H9 (cell line): ENCODE results near the gene CNRIP1. TPM values are rescaled to one million over a fixed set of nuclear protein-coding genes. Genes with fewer than 3 reads are reported as not detected.

Experiments
- DNase-seq: peaks from one replicate; pipeline ENCODE4 v3.0.0-alpha.2; 2017
- H2AFZ ChIP-seq: one replicate; pipeline ENCODE4 v1.6.1; 2013; ENCODE audit warnings: mild to moderate bottlenecking, low read length, control low read depth, moderate library complexity
- H2AK5ac ChIP-seq: 2 replicates; pipeline ENCODE4 v1.6.1; 2013; ENCODE audit warnings: low read length, control low read depth, mixed read lengths; ENCODE audit not compliant: insufficient read length
- H2BK120ac ChIP-seq: one replicate; pipeline ENCODE4 v1.6.1; 2013; ENCODE audit warnings: low read depth, mild to moderate bottlenecking, low read length, control low read depth, inconsistent platforms; ENCODE audit not compliant: poor library complexity, severe bottlenecking
- H2BK12ac ChIP-seq: 2 replicates; pipeline ENCODE4 v1.6.1; 2013; ENCODE audit warnings: low read length, control low read depth, mixed read lengths, low read depth; ENCODE audit not compliant: insufficient read length
- H2BK15ac ChIP-seq: 2 replicates; pipeline ENCODE4 v1.6.1; 2013; ENCODE audit warnings: low read depth, low read length, control low read depth
- H2BK20ac ChIP-seq: one replicate; pipeline ENCODE4 v1.6.1; 2013; ENCODE audit warnings: low read depth, mild to moderate bottlenecking, low read length, control low read depth, inconsistent platforms; ENCODE audit not compliant: poor library complexity, severe bottlenecking
- H2BK5ac ChIP-seq: 2 replicates; pipeline ENCODE4 v1.6.1; 2013; ENCODE audit warnings: low read length, control low read depth, mixed read lengths; ENCODE audit not compliant: insufficient read length
- H3K14ac ChIP-seq: 2 replicates; pipeline ENCODE4 v1.6.1; 2013; ENCODE audit warnings: low read length, control low read depth; ENCODE audit not compliant: insufficient read depth
- H3K18ac ChIP-seq: 2 replicates; pipeline ENCODE4 v1.6.1; 2013; ENCODE audit warnings: low read depth, mild to moderate bottlenecking, mixed read lengths, low read length, control low read depth; ENCODE audit not compliant: insufficient read length
- H3K23ac ChIP-seq: 2 replicates; pipeline ENCODE4 v1.6.1; 2013; ENCODE audit warnings: low read length, control low read depth, mixed read lengths, low read depth; ENCODE audit not compliant: insufficient read length
- H3K23me2 ChIP-seq: 2 replicates; pipeline ENCODE4 v1.6.1; 2013; ENCODE audit warnings: low read depth, mild to moderate bottlenecking, mixed read lengths, low read length, control low read depth; ENCODE audit not compliant: insufficient read length, poor library complexity, severe bottlenecking
- H3K27ac ChIP-seq: 2 replicates; pipeline ENCODE4 v1.5.1; 2013; ENCODE audit warnings: low read length, control low read depth, mixed read lengths, low read depth; ENCODE audit not compliant: insufficient read length
- H3K27me3 ChIP-seq: 2 replicates; pipeline ENCODE4 v1.6.1; 2013; ENCODE audit warnings: low read length, control low read depth, inconsistent platforms; ENCODE audit not compliant: insufficient read depth
- H3K4ac ChIP-seq: 2 replicates; pipeline ENCODE4 v1.6.1; 2013; ENCODE audit warnings: low read depth, mild to moderate bottlenecking, control low read depth, inconsistent platforms, low read length, moderate library complexity
- H3K4me1 ChIP-seq: 2 replicates; pipeline ENCODE4 v1.6.1; 2013; ENCODE audit warnings: low read length, control low read depth, inconsistent platforms; ENCODE audit not compliant: insufficient read depth
- H3K4me2 ChIP-seq: 2 replicates; pipeline ENCODE4 v1.6.1; 2013; ENCODE audit warnings: low read length, control low read depth, mixed read lengths; ENCODE audit not compliant: insufficient read length, insufficient read depth
- H3K56ac ChIP-seq: 2 replicates; pipeline ENCODE4 v1.6.1; 2013; ENCODE audit warnings: low read depth, mild to moderate bottlenecking, mixed read lengths, low read length, control low read depth; ENCODE audit not compliant: insufficient read length
- H3K79me1 ChIP-seq: 2 replicates; pipeline ENCODE4 v1.6.1; 2013; ENCODE audit warnings: low read depth, mild to moderate bottlenecking, moderate library complexity, low read length, control low read depth, inconsistent platforms; ENCODE audit not compliant: insufficient read depth, poor library complexity, severe bottlenecking
- H3K79me2 ChIP-seq: 2 replicates; pipeline ENCODE4 v1.6.1; 2013; ENCODE audit warnings: low read length, control low read depth, inconsistent platforms; ENCODE audit not compliant: insufficient read depth
- H3K9ac ChIP-seq: 2 replicates; pipeline ENCODE4 v1.6.1; 2013; ENCODE audit warnings: low read length, control low read depth, mixed read lengths; ENCODE audit not compliant: insufficient read length; ENCODE audit errors: extremely low read depth
- H3K9me3 ChIP-seq: one replicate; pipeline ENCODE4 v1.6.1; 2013; ENCODE audit warnings: low read depth, low read length, inconsistent platforms; ENCODE audit not compliant: control insufficient read depth
- H3T11ph ChIP-seq: one replicate; pipeline ENCODE4 v1.6.1; 2013; ENCODE audit warnings: mild to moderate bottlenecking, low read length, control low read depth, inconsistent platforms
- H4K20me1 ChIP-seq: one replicate; pipeline ENCODE4 v1.6.1; 2013; ENCODE audit not compliant: control insufficient read depth, insufficient read length, insufficient read depth
- H4K5ac ChIP-seq: 2 replicates; pipeline ENCODE4 v1.6.1; 2013; ENCODE audit warnings: low read depth, mild to moderate bottlenecking, mixed read lengths, low read length, control low read depth; ENCODE audit not compliant: insufficient read length
- H4K8ac ChIP-seq: replicated peaks from 2 replicates; pipeline ENCODE4 v1.6.1; 2013; ENCODE audit warnings: low read length, control low read depth, mixed read lengths, low read depth; ENCODE audit not compliant: insufficient read length
- H4K91ac ChIP-seq: 2 replicates; pipeline ENCODE4 v1.6.1; 2013; ENCODE audit warnings: low read depth, mild to moderate bottlenecking, moderate library complexity, mixed read lengths, low read length, control low read depth; ENCODE audit not compliant: insufficient read length
- H3K27ac Mint-ChIP-seq, 3 experiments: 2 replicates in 2 of 3; 3 replicates in 1 of 3; pipeline ENCODE4 v1.8.0; 2020 to 2021; ENCODE audit warnings: mixed read lengths in 3 of 3, mild to moderate bottlenecking in 1 of 3, moderate library complexity in 1 of 3
- H3K27me3 Mint-ChIP-seq: 2 replicates; pipeline ENCODE4 v1.8.0; 2021; ENCODE audit warnings: low read depth, mild to moderate bottlenecking, moderate library complexity, mixed read lengths
- H3K36me3 Mint-ChIP-seq, 3 experiments: 2 replicates in 2 of 3; 3 replicates in 1 of 3; pipeline ENCODE4 v1.8.0; 2020 to 2021; ENCODE audit warnings: low read depth in 3 of 3, mixed read lengths in 3 of 3; ENCODE audit not compliant: insufficient read depth in 1 of 3
- H3K4me1 Mint-ChIP-seq, 2 experiments: 2 replicates each; pipeline ENCODE4 v1.8.0; 2020; ENCODE audit warnings: mixed read lengths in 2 of 2
- H3K4me3 Mint-ChIP-seq, 2 experiments: 2 replicates in 1 of 2; 3 replicates in 1 of 2; pipeline ENCODE4 v1.8.0; 2020 to 2021; ENCODE audit warnings: mild to moderate bottlenecking in 2 of 2, mixed read lengths in 2 of 2, moderate library complexity in 1 of 2
- H3K9me3 Mint-ChIP-seq, 2 experiments: 2 replicates in 1 of 2; 3 replicates in 1 of 2; pipeline ENCODE4 v1.8.0; 2020; ENCODE audit warnings: mild to moderate bottlenecking in 2 of 2, mixed read lengths in 2 of 2, moderate library complexity in 1 of 2
- WGBS: extraction: QIAGEN DNeasy Blood & Tissue Kit; methylation state at CpG from one replicate; pipeline ENCODE4 v1.1.7; 2013; ENCODE audit warnings: missing lambda C conversion rate, low lambda C conversion rate, mixed read lengths; ENCODE audit not compliant: insufficient read length; ENCODE audit errors: extremely low coverage; 5-methylcytosine and 5-hydroxymethylcytosine counted together
- total RNA-seq: library from RNA; stranded (reverse); gene quantifications from 2 replicates; pipeline ENCODE4 v1.2.1, GENCODE V29; 2021
- TF ChIP-seq, protein P1 (sequence below): fragments of 200-600 bp; sonication (generic); conservative IDR thresholded peaks from 3 replicates; pipeline ENCODE4 v1.8.0; 2021; ENCODE audit warnings: antibody characterized with exemption, mild to moderate bottlenecking

Gene CNRIP1
- total RNA-seq, 1 experiment from 2014 or later, result 0.70 TPM

GRCh38 chr2:68280348-68280747 lies 39.4 kb downstream of the CNRIP1 start:
- Histone ChIP-seq H3K9ac (no peak overlapping the region), H4K91ac (no peak overlapping the region), H2BK5ac (no peak overlapping the region), H3T11ph (no peak overlapping the region), H4K8ac (no peak overlapping the region), H3K23ac (no peak overlapping the region), H2BK15ac (no peak overlapping the region), H3K4me1 (no peaks in the 10 kb centered on the region), H4K5ac (no peak overlapping the region), H3K23me2 (no peaks in the 10 kb centered on the region), H3K79me1 (no peaks in the 10 kb centered on the region), H2BK12ac (no peak overlapping the region), H3K9me3 (no peaks in the 10 kb centered on the region), H3K27me3 (no peaks in the 10 kb centered on the region), H3K14ac (no peak overlapping the region), H3K4ac (no peak overlapping the region), H3K27ac (no peak overlapping the region), H4K20me1 (no peaks in the 10 kb centered on the region), H2AFZ (no peak overlapping the region), H2BK120ac (no peak overlapping the region), H2AK5ac (no peak overlapping the region), H3K18ac (no peak overlapping the region), H3K4me2 (no peak overlapping the region), H2BK20ac (no peak overlapping the region), H3K79me2 (no peaks in the 10 kb centered on the region), H3K56ac (no peak overlapping the region)
- TF ChIP-seq, protein P1, sequence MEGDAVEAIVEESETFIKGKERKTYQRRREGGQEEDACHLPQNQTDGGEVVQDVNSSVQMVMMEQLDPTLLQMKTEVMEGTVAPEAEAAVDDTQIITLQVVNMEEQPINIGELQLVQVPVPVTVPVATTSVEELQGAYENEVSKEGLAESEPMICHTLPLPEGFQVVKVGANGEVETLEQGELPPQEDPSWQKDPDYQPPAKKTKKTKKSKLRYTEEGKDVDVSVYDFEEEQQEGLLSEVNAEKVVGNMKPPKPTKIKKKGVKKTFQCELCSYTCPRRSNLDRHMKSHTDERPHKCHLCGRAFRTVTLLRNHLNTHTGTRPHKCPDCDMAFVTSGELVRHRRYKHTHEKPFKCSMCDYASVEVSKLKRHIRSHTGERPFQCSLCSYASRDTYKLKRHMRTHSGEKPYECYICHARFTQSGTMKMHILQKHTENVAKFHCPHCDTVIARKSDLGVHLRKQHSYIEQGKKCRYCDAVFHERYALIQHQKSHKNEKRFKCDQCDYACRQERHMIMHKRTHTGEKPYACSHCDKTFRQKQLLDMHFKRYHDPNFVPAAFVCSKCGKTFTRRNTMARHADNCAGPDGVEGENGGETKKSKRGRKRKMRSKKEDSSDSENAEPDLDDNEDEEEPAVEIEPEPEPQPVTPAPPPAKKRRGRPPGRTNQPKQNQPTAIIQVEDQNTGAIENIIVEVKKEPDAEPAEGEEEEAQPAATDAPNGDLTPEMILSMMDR, result no peak
- no peaks in the 10 kb centered on the region for H3K9me3 Mint-ChIP-seq
- no peak overlapping the region for H3K27ac Mint-ChIP-seq
- WGBS, result no CpG with 5 or more reads among the region's 1 CpG
- peaks cover 4% of the 10 kb centered on the region; the same call in 1 of the 2 replicates for H3K27me3 Mint-ChIP-seq
- no peaks in the 10 kb centered on the region for H3K4me1 Mint-ChIP-seq
- H3K36me3 Mint-ChIP-seq, result no peaks in the 10 kb centered on the region
- no peak overlapping the region for H3K4me3 Mint-ChIP-seq
- DNase-seq, result no peak
